ENCODE measurements around the gene ANAPC4.

GRCh38 chr4:25401066-25401465, 24.0 kb downstream of the ANAPC4 start:
- TF ChIP-seq POLR2A (IDR thresholded peaks at IDR 0.05; ENCODE audit: low read depth, low read length) (no peak), TAF1 (IDR thresholded peaks at IDR 0.05; ENCODE audit: low read depth, low read length) (no peak), POLR2AphosphoS5 (IDR thresholded peaks at IDR 0.05; ENCODE audit: low read depth, low read length) (no peak), PAX5 (IDR thresholded peaks at IDR 0.05; ENCODE audit: insufficient read depth, low read length, severe bottlenecking) (no peak)

All from GM12891 (cell line).